ENCODE data around the gene SYNJ2.

DNA sequence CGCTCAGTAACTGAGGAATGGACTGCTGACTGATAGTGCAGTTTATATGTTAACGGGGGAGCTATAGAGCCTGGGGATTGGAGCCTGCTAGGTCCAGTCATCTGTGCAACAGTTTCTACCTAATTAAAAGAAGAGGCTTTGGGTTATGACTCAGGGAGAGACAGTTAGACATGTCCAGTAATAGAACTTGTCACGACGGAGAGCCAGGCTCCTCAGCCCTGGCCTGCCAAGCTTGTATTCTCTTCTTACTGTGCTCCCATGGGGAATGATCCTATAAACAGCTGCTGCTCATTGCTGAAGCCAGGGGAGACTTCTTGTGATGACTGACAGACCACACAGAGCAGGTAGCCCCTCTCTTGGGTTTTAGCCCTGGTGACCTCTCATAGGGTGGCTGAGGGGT is 69.3 kb downstream of the SYNJ2 start:
- TF ChIP-seq POLR2AphosphoS5 (IDR thresholded peaks at IDR 0.05; ENCODE audit: insufficient read depth, low read depth, low read length) (no peak), POLR2A (IDR thresholded peaks at IDR 0.05; ENCODE audit: low read depth, low read length) (no peak), MYC (IDR thresholded peaks at IDR 0.05; ENCODE audit: low read depth, low read length) (no peak), JUN (IDR thresholded peaks at IDR 0.05; ENCODE audit: borderline replicate concordance, insufficient read depth, insufficient read length, low read depth) (no peak)
- TF ChIP-seq, protein P1, sequence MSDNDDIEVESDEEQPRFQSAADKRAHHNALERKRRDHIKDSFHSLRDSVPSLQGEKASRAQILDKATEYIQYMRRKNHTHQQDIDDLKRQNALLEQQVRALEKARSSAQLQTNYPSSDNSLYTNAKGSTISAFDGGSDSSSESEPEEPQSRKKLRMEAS (IDR thresholded peaks at IDR 0.05; ENCODE audit: insufficient read depth, insufficient read length) = no peak
- TF ChIP-seq, protein P2, sequence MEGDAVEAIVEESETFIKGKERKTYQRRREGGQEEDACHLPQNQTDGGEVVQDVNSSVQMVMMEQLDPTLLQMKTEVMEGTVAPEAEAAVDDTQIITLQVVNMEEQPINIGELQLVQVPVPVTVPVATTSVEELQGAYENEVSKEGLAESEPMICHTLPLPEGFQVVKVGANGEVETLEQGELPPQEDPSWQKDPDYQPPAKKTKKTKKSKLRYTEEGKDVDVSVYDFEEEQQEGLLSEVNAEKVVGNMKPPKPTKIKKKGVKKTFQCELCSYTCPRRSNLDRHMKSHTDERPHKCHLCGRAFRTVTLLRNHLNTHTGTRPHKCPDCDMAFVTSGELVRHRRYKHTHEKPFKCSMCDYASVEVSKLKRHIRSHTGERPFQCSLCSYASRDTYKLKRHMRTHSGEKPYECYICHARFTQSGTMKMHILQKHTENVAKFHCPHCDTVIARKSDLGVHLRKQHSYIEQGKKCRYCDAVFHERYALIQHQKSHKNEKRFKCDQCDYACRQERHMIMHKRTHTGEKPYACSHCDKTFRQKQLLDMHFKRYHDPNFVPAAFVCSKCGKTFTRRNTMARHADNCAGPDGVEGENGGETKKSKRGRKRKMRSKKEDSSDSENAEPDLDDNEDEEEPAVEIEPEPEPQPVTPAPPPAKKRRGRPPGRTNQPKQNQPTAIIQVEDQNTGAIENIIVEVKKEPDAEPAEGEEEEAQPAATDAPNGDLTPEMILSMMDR (IDR thresholded peaks at IDR 0.05; ENCODE audit: extremely low read depth in 1 of 2, insufficient read depth in 1 of 2, low read depth in 1 of 2, low read length in 2 of 2) = no peak
